ENCODE data around the gene EIPR1.

EIPR1 gene

DNA sequence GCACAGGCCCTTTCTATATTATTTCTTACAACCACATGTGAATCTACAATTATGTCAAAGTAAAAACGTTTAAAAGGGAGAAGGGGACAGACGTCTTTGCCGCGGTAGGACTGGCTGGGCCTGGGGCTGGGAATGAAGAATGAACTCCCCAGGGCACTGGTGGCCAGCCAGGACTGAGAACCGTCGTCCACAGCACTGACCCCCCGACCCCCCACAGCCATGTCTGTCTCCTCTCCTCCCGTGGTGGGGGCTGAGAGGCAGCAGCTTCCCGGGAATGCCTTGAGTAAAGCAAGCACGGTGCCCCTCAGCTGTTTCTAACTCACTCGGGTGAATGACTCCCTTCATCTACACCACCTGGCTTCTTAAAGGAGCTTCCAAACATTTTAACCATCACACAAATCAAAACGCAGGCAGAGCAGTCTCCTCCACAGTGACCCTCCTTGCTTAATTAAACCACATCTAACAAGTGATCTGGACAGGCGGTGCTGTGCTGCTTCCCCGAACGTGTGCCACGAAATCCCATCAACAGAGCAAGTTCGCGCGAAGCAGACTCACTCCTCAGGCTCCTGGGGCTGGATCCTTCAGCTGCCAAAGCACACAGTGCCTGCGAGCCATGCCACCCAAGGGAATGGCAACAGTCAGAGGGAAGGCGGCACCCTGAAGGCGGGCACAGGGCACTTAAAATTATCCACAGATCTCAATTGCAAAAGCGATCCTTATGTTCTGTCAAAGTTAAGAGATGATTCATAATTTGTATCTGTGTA lies 217.7 kb downstream of the EIPR1 start:
- TF ChIP-seq, protein P1, sequence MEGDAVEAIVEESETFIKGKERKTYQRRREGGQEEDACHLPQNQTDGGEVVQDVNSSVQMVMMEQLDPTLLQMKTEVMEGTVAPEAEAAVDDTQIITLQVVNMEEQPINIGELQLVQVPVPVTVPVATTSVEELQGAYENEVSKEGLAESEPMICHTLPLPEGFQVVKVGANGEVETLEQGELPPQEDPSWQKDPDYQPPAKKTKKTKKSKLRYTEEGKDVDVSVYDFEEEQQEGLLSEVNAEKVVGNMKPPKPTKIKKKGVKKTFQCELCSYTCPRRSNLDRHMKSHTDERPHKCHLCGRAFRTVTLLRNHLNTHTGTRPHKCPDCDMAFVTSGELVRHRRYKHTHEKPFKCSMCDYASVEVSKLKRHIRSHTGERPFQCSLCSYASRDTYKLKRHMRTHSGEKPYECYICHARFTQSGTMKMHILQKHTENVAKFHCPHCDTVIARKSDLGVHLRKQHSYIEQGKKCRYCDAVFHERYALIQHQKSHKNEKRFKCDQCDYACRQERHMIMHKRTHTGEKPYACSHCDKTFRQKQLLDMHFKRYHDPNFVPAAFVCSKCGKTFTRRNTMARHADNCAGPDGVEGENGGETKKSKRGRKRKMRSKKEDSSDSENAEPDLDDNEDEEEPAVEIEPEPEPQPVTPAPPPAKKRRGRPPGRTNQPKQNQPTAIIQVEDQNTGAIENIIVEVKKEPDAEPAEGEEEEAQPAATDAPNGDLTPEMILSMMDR (IDR thresholded peaks at IDR 0.05; ENCODE audit: borderline replicate concordance, insufficient read depth, low read depth, low read length), result no peak
- no peak overlapping the region for H3K4me3 ChIP-seq (ENCODE audit: low read depth, low read length)

DNA sequence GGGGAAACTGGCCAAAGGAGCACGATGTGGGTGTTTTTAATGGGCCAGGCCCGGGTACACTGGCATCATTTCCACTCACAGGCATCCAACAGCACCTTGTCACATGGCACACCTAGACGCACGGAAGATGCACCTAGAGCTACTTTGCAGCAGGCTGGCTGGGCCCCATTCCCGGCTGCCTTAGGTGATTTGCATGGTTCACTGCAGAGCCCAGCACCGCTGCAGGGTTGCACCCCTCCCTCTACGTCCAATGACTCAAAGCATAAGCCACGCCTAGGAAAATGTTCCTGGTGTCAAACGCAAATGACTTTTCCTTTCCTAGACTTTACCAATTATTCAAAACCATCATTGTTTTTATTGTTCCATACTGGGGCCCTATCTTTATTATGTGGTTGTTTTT lies 222.9 kb downstream of the EIPR1 start:
- TF ChIP-seq, protein P1 (IDR thresholded peaks at IDR 0.05; ENCODE audit: borderline replicate concordance, insufficient read depth, low read depth, low read length), result no peak
- no peak overlapping the region for H3K4me3 ChIP-seq (ENCODE audit: low read depth, low read length)

DNA sequence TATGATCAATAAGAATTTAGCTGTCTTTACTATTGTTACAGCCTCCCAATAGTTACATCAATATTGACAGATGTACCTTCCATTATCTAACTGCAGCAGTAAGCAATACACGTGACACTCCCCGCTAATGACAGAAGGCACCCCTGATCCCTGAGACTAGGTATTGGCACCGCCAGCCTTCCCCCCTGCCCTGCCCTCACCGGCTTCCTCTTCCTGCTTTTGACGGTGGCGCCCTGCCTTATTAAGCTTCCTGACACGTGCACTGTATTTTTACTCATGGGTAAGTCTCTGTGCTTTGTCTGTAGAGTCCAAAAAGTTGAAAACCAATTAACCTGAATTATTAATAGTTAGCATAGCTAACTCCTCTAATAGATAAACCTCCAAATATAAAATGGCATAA lies 223.5 kb downstream of the EIPR1 start:
- no peak overlapping the region for H3K4me3 ChIP-seq (ENCODE audit: low read depth, low read length)
- TF ChIP-seq, protein P1 (IDR thresholded peaks at IDR 0.05; ENCODE audit: borderline replicate concordance, insufficient read depth, low read depth, low read length), result no peak

DNA sequence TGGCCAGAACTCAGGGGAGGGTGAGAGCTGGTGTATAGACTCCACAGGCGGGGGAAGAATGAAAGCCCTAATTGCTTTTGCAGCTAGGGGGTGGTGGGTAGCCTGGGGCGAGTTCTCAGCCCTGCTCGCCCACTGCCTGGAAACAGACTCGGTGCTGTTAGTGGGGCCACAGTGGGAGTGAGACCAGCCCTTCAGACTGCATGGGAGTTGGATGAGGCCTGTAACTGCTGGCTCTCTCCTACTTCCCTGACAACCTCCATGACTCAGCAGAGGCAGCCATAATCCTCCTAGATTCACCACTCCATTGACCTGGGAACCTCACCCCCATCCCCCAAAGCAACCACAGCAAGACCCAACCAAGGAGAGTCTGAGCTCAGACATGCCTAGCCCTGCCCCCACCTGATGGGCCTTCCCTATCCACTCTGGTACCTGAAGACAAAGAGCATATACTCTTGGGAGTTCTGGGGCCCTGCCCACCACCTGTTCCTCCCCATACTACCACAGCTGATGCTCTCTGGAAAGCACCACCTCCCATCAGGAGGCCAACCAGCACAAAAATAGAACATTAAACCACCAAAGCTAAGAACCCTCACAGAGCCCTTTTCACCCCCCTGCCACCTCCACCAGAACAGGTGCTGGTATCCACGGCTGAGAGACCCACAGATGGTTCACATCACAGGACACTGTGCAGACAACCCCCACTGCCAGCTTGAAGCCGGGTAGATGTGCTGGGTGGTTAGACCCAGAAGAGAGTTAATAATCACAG lies 226.3 kb downstream of the EIPR1 start:
- TF ChIP-seq, protein P1 (IDR thresholded peaks at IDR 0.05; ENCODE audit: borderline replicate concordance, insufficient read depth, low read depth, low read length), result no peak
- H3K4me3 ChIP-seq (ENCODE audit: low read depth, low read length), result no peak overlapping the region

DNA sequence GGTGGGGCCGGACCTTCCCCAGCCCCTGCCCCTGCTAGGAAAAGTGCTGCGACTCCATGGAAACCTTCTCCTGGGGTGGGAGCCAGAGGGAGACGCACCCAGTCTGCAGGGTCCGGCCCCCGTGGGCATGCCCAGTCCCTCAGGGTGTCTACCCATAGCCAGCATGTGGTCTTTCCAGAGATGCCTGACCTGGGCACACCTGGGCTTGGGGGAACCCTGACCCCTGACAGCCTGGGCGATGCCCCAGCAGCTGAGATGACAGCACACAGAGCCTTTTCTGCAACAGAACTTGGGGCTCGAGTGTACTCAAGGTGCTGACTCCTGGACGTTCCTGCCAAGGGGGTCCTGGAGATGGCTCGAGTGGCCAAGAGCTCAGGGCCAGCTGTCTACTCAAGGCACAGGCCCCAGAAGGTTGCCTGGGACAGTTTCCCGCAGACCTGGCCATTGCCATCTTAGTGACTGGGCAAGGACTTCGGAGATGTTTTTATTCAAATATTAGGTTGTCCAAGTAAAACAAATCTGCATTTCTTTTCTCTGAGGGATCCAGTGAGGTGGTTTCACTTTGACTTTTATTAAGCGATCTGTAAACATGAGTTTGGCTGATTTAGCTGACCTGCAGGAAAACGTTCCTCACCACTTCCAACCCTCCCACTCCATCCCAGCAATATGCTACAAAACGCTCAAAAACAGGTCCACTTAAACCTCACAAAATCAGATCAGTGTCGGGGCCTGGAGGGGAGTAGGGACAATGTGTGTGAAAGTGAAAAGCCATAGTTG lies 228.0 kb downstream of the EIPR1 start:
- TF ChIP-seq, protein P1 (IDR thresholded peaks at IDR 0.05; ENCODE audit: borderline replicate concordance, insufficient read depth, low read depth, low read length), result no peak
- no peak overlapping the region for H3K4me3 ChIP-seq (ENCODE audit: low read depth, low read length)

DNA sequence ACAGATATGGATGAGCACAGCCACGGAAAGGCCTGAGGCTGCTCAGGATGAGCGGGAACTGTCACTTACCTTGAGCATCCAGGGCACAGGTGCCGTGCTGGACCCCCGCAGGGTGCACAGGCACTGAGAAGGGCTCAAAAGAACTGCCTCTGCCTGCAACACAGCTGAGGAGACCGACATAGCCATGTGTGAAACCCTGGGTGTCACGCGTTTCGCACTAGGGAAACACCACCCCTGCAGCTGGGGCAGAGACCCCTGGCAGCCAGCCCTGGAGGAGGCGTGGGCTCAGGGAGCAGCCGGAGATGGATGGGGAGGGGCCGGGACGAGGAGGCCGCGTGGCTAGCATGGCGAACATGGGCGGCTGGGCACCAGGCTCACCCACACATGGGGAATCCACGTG lies 228.9 kb downstream of the EIPR1 start:
- no peak overlapping the region for H3K4me3 ChIP-seq (ENCODE audit: low read depth, low read length)
- TF ChIP-seq, protein P1 (IDR thresholded peaks at IDR 0.05; ENCODE audit: borderline replicate concordance, insufficient read depth, low read depth, low read length), result no peak
